HL-60 (cell line): ENCODE data around the gene DTX1.

Source experiments
- DNase-seq, 2 experiments: peaks; one replicate each; pipeline ENCODE4 v3.0.0-alpha.2; 2010 to 2020; ENCODE audit warnings: low read depth in 1 of 2, low spot score in 1 of 2
- H3K27ac ChIP-seq: fragments of 250-450 bp; sonication (Bioruptor Pico); replicated peaks from 2 replicates; pipeline ENCODE4 v1.5.1; 2020; ENCODE audit warnings: mild to moderate bottlenecking, moderate library complexity
- H3K27me3 ChIP-seq: fragments of 250-450 bp; sonication (Bioruptor Pico); 2 replicates; pipeline ENCODE4 v1.5.1; 2021; ENCODE audit warnings: mild to moderate bottlenecking, moderate library complexity; ENCODE audit not compliant: insufficient read depth, poor library complexity, severe bottlenecking
- H3K4me3 ChIP-seq: replicated peaks from 2 replicates; pipeline ENCODE4 v1.5.1; 2011; ENCODE audit warnings: mild to moderate bottlenecking, control low read depth, low read length; ENCODE audit not compliant: insufficient read depth
- CTCF ChIP-seq: IDR thresholded peaks from one replicate; pipeline ENCODE4 v1.5.1; 2011; ENCODE audit warnings: low read length, control low read depth, inconsistent platforms; ENCODE audit not compliant: insufficient read depth
- GABPA ChIP-seq: IDR thresholded peaks from 2 replicates; pipeline ENCODE4 v1.6.1; 2012; ENCODE audit warnings: low read depth
- POLR2AphosphoS5 ChIP-seq: IDR thresholded peaks from 2 replicates; pipeline ENCODE4 v1.6.1; 2012; ENCODE audit warnings: low read depth
- REST ChIP-seq: IDR thresholded peaks from 2 replicates; pipeline ENCODE4 v1.6.1; 2012; ENCODE audit warnings: low read depth; ENCODE audit not compliant: insufficient replicate concordance
- SPI1 ChIP-seq: IDR thresholded peaks from 2 replicates; pipeline ENCODE4 v1.6.1; 2012; ENCODE audit warnings: low read depth, mild to moderate bottlenecking, borderline replicate concordance

Gene DTX1

GRCh38 chr12:113070117-113070906 is 13.8 kb downstream of the DTX1 start:
- Histone ChIP-seq H3K27ac (no peak overlapping the region), H3K27me3 (peaks cover 5% of the 10 kb centered on the region)
- TF ChIP-seq CTCF (no peak), REST (no peak)

GRCh38 chr12:113071135-113072112 is 14.9 kb downstream of the DTX1 start:
- no peak overlapping the region for H3K4me3 ChIP-seq
- no peak for TF ChIP-seq SPI1
- no peak for TF ChIP-seq GABPA
- no peak for TF ChIP-seq POLR2AphosphoS5
- TF ChIP-seq REST = no peak
- DNase-seq = no peak
- H3K27me3 ChIP-seq = peaks cover 5% of the 10 kb centered on the region
- no peak overlapping the region for H3K27ac ChIP-seq

More at GRCh38 chr12:113070117-113070906, 13.8 kb downstream of the DTX1 start:
- no peak for DNase-seq
- no peak overlapping the region for H3K4me3 ChIP-seq

- no peak for TF ChIP-seq POLR2AphosphoS5
- Histone ChIP-seq H3K4me3 (no peak overlapping the region), H3K27ac (no peak overlapping the region), H3K27me3 (peaks cover 12% of the 10 kb centered on the region)
- DNase-seq = no peak
Observed at GRCh38 chr12:113072136-113072535, 15.6 kb downstream of the DTX1 start.

- H3K27ac ChIP-seq = no peak overlapping the region
- no peak for TF ChIP-seq REST
- no peak for TF ChIP-seq POLR2AphosphoS5
- TF ChIP-seq CTCF = no peak
- DNase-seq = no peak
Observed at GRCh38 chr12:113073586-113073985, 17.1 kb downstream of the DTX1 start.

More at GRCh38 chr12:113073586-113073985, 17.1 kb downstream of the DTX1 start:
- Histone ChIP-seq H3K27me3 (peaks cover 21% of the 10 kb centered on the region), H3K4me3 (no peak overlapping the region)
